ENCODE measurements around the gene RNF157.

The RNF157 gene

GRCh38 chr17:76240461-76241203, at the start of gene RNF157:
Gene RNF157 (minus strand): TSS chr17:76240493. CDS start chr17:76240240, 253 bp downstream.
- peak; percentile 44 for DNase-seq

- DNase-seq, result no peak
Observed at GRCh38 chr17:76281573-76282371, 41.5 kb upstream of the RNF157 start.

- DNase-seq, result no peak
Observed at GRCh38 chr17:76280650-76281049, 40.4 kb upstream of the RNF157 start.

- DNase-seq, result no peak
Observed at GRCh38 chr17:76279742-76280287, 39.5 kb upstream of the RNF157 start.

GRCh38 chr17:76278952-76279741, 38.9 kb upstream of the RNF157 start:
- peak; percentile 88 for DNase-seq

- DNase-seq, result no peak
Observed at GRCh38 chr17:76278268-76278908, 38.1 kb upstream of the RNF157 start.

GRCh38 chr17:76277300-76278267, 37.3 kb upstream of the RNF157 start:
- DNase-seq, result no peak

GRCh38 chr17:76276461-76277299, 36.4 kb upstream of the RNF157 start:
- DNase-seq, result no peak

- no peak for DNase-seq
Observed at GRCh38 chr17:76276069-76276431, 35.8 kb upstream of the RNF157 start.

- no peak for DNase-seq
Observed at GRCh38 chr17:76275382-76276068, 35.2 kb upstream of the RNF157 start.

GRCh38 chr17:76274112-76274956, 34.0 kb upstream of the RNF157 start:
- no peak for DNase-seq

- no peak for DNase-seq
Observed at GRCh38 chr17:76273445-76274111, 33.3 kb upstream of the RNF157 start.

- no peak for DNase-seq
Observed at GRCh38 chr17:76272541-76273444, 32.5 kb upstream of the RNF157 start.

GRCh38 chr17:76271669-76272540, 31.6 kb upstream of the RNF157 start:
- DNase-seq, result peak; percentile 52

GRCh38 chr17:76270770-76271668, 30.7 kb upstream of the RNF157 start:
- no peak for DNase-seq
